Non-pigmented ciliary epithelial cell (primary cell): ENCODE measurements around the gene ALPK1.
"Not testable (repeated sequence)": the region's sequence is repeated elsewhere in the genome, so short reads cannot be mapped to it uniquely, and the experiment has no call there.

ENCODE experiments used
- DNase-seq: peaks from one replicate; pipeline ENCODE4 v3.0.0-alpha.2; 2010; ENCODE audit warnings: low read depth

The ALPK1 gene

DNA sequence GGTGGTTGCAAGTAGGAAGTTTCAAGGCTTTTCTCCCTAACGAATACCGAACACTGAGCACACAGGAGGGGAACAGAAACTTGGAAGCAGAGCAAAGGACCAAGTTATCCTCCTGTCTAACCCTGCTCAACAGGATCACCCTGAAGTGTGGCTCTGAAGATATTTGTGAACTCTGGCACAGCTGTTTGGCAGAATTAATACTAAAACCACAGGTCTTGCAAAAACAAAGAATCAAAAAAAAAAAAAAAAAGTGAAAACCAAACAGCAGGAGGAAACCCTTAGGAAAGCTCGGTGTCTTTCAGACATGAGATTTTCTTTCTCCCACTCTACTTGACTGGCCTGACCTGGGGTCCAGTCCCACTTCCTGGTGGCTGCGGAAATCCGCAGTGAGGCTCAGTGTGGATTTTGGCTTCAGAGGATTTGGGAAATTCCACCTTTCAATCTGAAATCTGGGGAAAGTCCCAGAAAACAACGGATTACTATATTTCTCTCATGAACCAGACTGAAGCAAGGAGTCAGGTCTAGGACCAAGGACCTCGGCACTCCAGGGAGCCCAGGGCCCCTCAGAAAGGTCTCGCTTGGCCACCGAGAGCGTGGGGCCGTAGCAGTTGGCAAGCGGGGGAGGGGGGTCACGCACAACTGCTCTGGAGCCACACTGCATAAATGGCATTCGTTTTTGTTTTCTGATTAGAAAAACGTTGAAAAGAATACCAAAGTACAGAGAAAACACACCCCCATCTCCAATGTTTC, 12.3 kb upstream of the ALPK1 start:
- DNase-seq = no peak

DNA sequence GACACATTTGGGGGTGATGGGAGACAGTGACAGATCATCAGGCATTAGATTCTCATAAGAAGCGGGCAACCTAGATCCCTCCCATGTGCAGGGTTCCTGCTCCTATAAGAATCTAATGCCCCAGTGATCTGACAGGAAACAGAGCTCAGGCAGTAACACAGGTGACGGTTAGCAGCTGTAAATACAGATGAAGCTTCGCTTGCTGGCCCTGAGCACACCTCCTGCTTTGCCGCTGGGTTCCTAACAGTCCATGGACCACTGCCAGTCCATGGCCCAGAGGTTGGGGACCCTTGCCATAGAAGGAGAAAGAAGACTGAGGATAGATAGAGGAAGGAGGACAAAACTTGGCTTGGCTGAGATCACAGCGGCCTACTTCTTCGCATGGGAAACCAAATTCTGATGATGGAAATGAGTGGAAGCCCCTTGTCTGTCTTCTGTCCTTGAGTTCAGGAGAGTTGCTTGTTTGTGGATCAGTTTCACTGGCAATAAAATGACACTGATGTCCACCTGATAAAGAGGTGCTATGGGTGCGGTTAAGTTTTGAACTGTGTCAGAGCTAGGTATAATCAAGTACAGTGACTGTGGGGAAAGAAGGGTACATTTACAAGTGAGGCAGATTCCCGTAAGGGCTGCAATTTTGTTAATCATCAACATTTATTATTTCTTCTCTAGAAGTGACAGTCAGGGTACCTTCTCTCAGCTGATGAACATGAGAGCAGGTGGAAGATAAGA, 9.7 kb upstream of the ALPK1 start:
- no peak for DNase-seq

GRCh38 chr4:112288455-112288854, 8.7 kb upstream of the ALPK1 start:
- no peak for DNase-seq

GRCh38 chr4:112289407-112290253, 7.5 kb upstream of the ALPK1 start:
- DNase-seq = no peak

DNA sequence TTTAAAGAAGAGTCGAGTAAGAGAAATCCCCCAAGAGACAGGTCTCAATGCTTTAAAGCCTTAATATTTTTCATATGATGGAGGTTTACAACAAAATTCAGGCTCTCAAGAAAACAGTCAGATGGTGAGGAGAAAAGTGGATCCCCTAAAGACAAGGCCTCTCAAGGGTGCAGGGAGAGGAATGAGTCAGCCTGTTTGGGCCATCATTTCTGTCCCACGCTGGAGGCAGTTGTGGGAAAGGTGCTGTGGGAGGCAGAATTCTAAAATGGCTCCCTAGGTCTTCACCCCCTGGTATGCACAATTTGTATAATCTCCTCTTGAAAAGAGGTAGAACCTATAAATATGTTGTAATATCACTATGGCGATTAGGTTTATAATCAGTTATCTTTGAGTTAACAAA, 6.8 kb upstream of the ALPK1 start:
- no peak for DNase-seq

DNA sequence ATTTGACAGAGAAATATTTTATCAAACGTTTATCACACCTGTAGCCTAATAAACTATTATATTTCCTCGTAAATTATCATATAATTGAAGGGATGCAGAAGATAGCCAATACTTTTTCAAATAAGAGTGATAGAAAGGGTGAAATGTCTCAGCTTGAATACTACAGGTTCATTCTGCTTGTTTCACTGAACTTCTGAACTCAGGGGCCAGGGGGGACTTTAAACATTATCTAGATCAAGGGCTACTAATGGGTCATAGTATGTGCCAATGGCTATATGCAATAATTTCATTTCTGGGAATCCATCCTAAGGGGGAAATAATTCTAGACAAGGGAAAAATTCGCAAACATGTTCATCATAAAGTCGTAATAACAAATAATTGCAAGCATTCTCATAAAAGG, 2.6 kb downstream of the ALPK1 start:
- DNase-seq = no peak

DNA sequence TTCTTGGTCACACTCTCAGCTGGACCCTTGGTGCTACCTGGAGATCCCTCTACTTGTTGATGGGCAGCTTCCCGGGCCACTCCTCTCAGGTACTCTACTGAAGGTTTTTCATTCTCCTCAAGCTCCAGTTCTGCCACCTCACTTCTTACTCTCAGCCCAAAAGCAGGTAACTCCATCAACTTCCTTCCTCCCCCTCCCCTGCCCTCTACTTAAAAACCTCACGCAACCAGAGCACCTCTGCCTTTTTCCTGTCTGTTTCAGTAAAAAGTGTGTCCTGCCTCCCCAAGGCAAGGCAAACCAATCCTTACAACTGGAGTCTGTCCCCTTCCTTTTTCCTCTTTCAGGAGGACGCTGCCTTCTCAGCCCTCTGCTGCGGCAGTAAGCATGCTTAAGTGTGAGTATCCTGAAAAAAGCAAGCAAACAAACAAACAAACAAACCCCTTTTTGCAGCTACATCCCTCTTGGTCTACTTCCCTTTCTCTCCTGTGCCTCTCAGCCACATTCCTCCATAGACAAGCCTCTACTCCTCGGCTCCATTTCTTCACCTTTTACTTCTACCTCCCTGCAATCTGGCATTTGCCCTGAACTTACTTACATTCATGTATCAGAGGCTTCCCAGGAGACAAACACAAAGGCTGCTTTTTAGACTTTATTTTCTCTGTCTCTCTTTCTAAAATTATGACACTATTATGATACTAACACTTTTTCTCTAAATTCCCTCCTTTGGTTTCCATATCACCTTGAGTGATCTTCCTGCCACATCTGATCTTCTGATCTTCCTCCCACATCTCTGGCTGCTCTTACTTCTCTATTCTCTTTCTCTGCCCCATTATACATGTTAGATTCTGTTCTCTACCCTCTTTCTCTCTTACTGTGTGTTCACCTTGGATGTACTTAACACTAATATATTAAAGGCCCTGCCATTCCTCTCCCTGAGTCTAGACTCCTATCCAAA, 5.4 kb downstream of the ALPK1 start:
- DNase-seq = no peak

- DNase-seq = not testable (repeated sequence)
These were observed 8.3 kb downstream of the ALPK1 start for GRCh38 chr4:112305477-112305876.

GRCh38 chr4:112309263-112309791, 12.2 kb downstream of the ALPK1 start:
- not testable (repeated sequence) for DNase-seq

DNA sequence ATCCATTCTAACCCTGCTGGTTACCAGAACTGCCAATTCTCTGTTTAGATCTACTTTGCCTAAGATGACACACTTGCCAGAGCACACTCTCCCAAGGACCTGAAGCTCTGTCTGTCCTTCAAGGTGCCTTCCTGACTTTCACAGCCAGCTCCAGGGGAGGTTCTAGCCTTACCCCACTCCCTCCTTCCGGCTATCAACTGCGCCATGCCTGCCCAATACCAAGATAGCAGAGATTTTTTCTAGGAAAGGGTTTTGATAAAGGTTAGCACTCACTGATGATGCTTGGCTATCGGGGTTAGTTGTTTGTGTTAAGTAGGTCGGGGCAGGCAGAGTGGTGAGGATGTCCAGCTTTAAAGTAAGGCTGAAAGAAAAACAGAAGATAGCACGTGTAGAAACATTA, 14.3 kb downstream of the ALPK1 start:
- DNase-seq = no peak

DNA sequence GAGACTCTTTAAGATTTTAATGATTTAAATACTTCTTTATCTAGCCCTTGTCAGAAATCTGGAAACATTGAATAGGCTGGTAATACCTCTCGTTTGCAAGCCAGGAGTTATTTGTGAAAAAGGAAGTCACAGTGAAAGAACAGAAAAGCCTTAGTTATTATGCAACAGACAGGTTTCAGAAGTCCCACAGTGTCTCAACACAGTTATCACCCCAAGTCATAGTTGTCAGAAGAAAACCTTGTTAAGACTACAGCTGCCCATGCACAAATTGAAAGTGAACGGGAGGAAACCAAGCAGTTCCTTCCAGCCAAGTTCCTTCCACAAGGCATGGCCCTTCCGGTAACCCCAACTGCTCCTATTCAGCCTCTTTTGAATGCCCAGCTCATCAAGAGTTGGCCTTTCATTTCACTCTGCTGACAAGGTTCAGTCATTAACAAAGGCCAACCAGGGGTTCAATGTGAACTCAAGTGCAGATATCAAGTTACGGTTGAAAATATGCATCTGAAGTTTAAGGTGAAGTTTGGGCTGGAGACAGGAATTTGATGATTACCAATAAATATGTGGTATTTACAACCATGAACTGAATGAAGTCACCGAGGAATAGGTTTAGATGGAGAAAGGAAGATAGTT, 15.6 kb downstream of the ALPK1 start:
- no peak for DNase-seq

DNA sequence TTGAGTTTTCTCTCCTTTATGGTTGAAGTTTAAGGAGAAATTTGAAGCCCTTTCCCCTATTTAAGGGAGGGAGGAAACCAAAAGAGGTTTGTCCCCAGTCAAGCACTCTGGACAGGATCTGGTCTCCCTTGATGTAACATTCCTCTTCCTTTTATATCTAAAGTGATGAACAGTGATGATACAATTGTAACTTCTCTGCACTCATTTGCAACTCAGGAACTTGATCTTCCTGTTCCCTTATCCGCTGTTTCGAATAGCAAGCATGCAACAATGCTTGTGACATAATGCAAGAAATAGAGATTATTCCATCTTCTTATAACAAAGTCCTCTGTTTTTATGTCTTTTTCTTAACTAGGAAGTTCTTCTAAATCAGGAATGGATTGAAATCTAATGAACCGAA, 18.3 kb downstream of the ALPK1 start:
- DNase-seq = no peak

DNA sequence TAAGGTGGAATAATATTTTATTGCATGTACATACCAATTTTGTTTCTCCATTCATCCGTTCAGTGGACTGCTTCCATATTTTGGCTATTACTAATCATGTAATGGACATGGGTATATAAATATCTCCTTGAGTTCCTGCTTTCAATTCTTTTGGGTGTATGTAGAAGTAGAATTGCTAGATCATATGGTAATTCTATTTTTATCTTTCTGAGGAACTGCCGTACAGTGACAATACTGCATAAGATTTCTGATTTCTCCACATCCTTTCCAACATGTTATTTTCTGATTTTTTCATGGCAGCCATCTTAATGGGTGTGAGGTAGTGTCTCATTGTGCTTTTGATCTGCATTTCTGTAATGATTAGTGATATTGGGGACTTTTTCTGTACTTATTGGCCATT, 19.2 kb downstream of the ALPK1 start:
- DNase-seq = no peak

DNA sequence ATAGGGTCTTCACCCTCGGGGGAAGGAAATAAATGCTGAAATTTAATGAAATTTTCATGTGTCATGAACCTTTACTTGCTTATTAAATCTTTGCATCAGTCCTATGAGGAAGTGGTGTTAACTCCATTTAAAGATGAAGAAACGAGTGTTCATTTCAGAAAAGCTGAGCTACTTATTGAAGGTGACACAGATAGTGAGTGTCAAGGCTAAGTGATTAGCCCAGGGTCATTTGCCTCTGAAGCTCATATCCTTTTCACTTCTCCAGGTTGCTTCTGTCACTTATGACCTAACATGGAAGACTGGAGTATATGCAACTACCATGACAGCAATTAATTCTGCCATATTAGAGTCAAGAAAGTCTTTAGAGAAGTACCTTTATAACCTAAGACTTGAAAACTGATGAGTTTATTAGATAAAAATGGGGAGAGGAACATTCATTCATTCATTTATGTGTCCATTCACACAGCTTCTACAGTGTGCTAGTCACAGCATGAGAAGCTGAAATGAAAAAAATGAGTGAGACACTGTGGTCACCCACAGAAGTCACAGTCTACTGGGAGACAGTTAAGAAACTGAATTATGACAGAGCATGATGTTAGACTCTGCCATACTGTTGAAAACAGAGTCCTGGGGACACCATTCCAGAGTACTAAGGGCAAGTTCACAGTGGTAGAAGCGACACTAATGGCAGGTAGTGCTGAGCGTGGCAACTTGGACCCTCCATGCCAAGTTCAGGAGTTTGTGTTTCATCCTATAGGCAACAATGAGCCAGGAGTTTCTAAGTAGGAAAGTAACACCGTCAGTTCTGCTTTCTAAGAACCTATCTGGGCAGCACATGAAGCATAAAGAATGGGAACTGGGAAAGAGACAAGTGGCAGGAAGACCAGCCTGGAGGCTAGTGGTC, 21.3 kb downstream of the ALPK1 start:
- no peak for DNase-seq

DNA sequence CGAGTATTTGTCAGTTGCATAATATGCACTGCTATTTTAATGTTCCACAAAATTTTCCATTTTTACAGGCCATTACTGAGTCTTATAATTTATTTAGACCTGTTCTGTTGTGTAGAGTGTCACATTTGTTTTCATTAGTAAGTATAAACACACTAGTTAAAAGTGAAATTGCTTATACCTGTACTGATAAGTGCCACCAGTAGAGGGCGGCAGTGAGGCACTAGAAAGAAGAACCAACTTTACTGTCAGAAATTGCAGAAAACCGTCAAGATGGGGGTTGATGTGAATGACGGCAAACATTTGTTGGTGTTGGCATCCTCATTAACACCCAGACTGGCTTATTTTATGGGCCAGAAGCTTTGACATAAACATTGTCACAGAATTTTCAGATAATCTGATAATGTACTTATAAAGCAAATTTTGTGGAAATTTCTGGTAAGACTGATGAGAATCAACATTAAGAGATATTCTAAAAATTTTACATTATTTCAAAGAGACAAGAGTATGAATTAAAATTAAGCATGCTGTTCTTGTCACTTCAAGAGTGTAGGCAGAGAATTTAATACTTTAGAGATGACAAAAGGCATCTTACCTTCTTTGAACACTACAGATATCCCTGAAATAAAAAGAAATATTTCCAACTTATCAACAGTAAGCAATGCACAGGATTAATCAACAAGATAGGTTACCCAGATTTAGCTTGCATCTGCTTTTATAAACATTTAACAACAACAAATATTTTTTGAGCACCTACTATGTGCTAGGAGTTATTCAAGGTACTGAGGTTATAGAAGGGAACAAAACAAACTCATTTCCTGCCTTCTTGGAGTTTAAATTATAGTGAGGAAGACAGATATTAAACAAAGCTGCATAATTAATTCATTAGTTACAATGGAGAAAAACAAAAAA, 24.9 kb downstream of the ALPK1 start:
- DNase-seq = no peak

DNA sequence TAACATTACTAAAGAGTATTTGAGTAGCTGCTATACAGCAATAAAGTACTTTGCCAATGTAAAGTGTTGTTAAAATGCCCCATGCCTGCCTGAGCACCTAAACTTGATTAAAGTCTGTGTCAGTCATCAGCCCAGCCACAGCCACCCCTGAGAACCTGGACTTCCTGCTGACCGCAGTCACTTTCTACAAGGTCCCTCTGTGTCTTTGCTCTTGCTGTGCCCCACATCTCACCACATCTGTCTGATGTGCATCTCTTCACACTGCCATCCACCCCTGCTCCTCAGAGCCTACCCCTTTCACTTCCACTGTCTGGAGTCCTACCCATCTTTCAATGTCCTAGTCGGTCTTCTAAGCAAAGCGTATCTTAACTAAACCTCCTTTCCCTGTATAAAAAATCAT, 25.7 kb downstream of the ALPK1 start:
- DNase-seq = no peak

- no peak for DNase-seq
These were observed 28.4 kb downstream of the ALPK1 start for GRCh38 chr4:112325530-112325929.

GRCh38 chr4:112327965-112328733, 31.0 kb downstream of the ALPK1 start:
- DNase-seq = peak; percentile 14
